Measurements from ENCODE around the gene DDX39B. TPM values are rescaled to one million over a fixed set of nuclear protein-coding genes. Genes with fewer than 3 reads are reported as not detected.

Gene DDX39B
- total RNA-seq, 4 donors from 2014 or later = 119 to 429 (median 282) TPM

DNA sequence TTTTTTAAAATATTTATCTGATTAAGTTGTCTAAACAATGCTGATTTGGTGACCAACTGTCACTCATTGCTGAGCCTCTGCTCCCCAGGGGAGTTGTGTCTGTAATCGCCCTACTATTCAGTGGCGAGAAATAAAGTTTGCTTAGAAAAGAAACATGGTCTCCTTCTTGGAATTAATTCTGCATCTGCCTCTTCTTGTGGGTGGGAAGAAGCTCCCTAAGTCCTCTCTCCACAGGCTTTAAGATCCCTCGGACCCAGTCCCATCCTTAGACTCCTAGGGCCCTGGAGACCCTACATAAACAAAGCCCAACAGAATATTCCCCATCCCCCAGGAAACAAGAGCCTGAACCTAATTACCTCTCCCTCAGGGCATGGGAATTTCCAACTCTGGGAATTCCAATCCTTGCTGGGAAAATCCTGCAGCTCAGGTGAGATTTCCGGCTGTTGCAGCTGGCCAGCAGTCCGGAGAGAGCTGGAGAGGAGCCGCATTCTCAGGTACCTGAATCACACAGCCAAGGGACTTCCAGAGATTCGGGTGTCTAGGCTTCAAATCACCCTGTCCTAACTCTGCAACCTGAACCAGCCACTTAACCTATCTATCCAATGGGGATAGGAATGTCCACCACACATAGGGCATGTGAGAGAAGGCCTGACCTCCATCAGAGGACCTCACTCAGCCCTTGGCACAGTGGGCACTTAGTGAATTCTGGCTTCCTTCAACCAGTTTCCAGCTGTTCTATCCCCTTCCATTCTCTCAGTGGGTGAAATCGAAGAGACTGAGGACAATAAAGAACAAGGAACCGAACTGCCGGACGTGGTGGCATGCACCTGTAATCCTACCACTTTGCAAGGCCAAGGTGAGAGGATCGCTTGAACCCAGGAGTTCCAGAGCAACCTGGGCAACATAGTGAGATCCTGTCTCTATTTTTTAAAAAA lies 36.6 kb upstream of the DDX39B start:
- Histone ChIP-seq H3K4me1 (peaks cover 0 to 5% of the 10 kb centered on the region in 2 donors), H3K9me3 (no peaks in the 10 kb centered on the region), H3K27ac (no peak overlapping the region), H3K27me3 (no peaks in the 10 kb centered on the region), H3K36me3 (no peaks in the 10 kb centered on the region), H3K4me3 (no peak overlapping the region)
- no peak for DNase-seq
- no peak for TF ChIP-seq POLR2A (IDR thresholded peaks at IDR 0.05)
- TF ChIP-seq, protein P1, sequence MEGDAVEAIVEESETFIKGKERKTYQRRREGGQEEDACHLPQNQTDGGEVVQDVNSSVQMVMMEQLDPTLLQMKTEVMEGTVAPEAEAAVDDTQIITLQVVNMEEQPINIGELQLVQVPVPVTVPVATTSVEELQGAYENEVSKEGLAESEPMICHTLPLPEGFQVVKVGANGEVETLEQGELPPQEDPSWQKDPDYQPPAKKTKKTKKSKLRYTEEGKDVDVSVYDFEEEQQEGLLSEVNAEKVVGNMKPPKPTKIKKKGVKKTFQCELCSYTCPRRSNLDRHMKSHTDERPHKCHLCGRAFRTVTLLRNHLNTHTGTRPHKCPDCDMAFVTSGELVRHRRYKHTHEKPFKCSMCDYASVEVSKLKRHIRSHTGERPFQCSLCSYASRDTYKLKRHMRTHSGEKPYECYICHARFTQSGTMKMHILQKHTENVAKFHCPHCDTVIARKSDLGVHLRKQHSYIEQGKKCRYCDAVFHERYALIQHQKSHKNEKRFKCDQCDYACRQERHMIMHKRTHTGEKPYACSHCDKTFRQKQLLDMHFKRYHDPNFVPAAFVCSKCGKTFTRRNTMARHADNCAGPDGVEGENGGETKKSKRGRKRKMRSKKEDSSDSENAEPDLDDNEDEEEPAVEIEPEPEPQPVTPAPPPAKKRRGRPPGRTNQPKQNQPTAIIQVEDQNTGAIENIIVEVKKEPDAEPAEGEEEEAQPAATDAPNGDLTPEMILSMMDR (IDR thresholded peaks at IDR 0.05) = no peak
- intact Hi-C loops (cut with DNase I; ENCODE audit: low total_unique reads) = no loop called here

DNA sequence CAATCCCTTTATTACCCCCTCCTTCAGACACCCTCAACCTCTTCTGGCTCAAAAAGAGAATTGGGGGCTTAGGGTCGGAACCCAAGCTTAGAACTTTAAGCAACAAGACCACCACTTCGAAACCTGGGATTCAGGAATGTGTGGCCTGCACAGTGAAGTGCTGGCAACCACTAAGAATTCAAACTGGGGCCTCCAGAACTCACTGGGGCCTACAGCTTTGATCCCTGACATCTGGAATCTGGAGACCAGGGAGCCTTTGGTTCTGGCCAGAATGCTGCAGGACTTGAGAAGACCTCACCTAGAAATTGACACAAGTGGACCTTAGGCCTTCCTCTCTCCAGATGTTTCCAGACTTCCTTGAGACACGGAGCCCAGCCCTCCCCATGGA lies 35.8 kb upstream of the DDX39B start:
- no peak overlapping the region for H3K4me3 ChIP-seq
- no peaks in the 10 kb centered on the region for H3K36me3 ChIP-seq
- TF ChIP-seq, protein P1 (IDR thresholded peaks at IDR 0.05) = no peak
- TF ChIP-seq POLR2A (IDR thresholded peaks at IDR 0.05) = no peak
- peaks cover 0 to 5% of the 10 kb centered on the region in 2 donors for H3K4me1 ChIP-seq
- H3K27me3 ChIP-seq = no peaks in the 10 kb centered on the region
- no peak for DNase-seq
- intact Hi-C loops (cut with DNase I; ENCODE audit: low total_unique reads) = no loop called here
- no peaks in the 10 kb centered on the region for H3K9me3 ChIP-seq
- no peak overlapping the region for H3K27ac ChIP-seq

DNA sequence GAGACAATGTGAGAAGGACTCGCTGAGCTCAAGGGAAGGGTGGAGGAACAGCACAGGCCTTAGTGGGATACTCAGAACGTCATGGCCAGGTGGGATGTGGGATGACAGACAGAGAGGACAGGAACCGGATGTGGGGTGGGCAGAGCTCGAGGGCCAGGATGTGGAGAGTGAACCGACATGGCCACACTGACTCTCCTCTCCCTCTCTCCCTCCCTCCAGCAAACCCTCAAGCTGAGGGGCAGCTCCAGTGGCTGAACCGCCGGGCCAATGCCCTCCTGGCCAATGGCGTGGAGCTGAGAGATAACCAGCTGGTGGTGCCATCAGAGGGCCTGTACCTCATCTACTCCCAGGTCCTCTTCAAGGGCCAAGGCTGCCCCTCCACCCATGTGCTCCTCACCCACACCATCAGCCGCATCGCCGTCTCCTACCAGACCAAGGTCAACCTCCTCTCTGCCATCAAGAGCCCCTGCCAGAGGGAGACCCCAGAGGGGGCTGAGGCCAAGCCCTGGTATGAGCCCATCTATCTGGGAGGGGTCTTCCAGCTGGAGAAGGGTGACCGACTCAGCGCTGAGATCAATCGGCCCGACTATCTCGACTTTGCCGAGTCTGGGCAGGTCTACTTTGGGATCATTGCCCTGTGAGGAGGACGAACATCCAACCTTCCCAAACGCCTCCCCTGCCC lies 35.2 kb upstream of the DDX39B start:
- Histone ChIP-seq H3K27me3 (no peaks in the 10 kb centered on the region), H3K9me3 (no peaks in the 10 kb centered on the region), H3K27ac (no peak overlapping the region), H3K4me1 (peaks cover 0 to 5% of the 10 kb centered on the region in 2 donors), H3K36me3 (no peaks in the 10 kb centered on the region), H3K4me3 (no peak overlapping the region)
- DNase-seq = no peak
- no peak for TF ChIP-seq POLR2A (IDR thresholded peaks at IDR 0.05)
- TF ChIP-seq, protein P1 (IDR thresholded peaks at IDR 0.05) = no peak
- intact Hi-C loops (cut with DNase I; ENCODE audit: low total_unique reads) = no loop called here

DNA sequence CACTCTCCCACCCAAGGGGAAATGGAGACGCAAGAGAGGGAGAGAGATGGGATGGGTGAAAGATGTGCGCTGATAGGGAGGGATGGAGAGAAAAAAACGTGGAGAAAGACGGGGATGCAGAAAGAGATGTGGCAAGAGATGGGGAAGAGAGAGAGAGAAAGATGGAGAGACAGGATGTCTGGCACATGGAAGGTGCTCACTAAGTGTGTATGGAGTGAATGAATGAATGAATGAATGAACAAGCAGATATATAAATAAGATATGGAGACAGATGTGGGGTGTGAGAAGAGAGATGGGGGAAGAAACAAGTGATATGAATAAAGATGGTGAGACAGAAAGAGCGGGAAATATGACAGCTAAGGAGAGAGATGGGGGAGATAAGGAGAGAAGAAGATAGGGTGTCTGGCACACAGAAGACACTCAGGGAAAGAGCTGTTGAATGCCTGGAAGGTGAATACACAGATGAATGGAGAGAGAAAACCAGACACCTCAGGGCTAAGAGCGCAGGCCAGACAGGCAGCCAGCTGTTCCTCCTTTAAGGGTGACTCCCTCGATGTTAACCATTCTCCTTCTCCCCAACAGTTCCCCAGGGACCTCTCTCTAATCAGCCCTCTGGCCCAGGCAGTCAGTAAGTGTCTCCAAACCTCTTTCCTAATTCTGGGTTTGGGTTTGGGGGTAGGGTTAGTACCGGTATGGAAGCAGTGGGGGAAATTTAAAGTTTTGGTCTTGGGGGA lies 34.3 kb upstream of the DDX39B start:
- H3K27ac ChIP-seq = peak overlapping the region in 1 of 2 donors; percentile 50
- intact Hi-C loops (cut with DNase I; ENCODE audit: low total_unique reads) = no loop called here
- TF ChIP-seq, protein P1 (IDR thresholded peaks at IDR 0.05) = no peak
- TF ChIP-seq POLR2A (IDR thresholded peaks at IDR 0.05) = no peak
- H3K36me3 ChIP-seq = no peaks in the 10 kb centered on the region
- no peaks in the 10 kb centered on the region for H3K27me3 ChIP-seq
- DNase-seq = no peak
- H3K4me3 ChIP-seq = peak overlapping the region in 1 of 2 donors; percentile 7
- peaks cover 0 to 5% of the 10 kb centered on the region in 2 donors for H3K4me1 ChIP-seq
- no peaks in the 10 kb centered on the region for H3K9me3 ChIP-seq
